Measurements from ENCODE around the gene TMEM248. TPM values are rescaled to one million over a fixed set of nuclear protein-coding genes. Genes with fewer than 3 reads are reported as not detected.
"Not testable (repeated sequence)": the region's sequence is repeated elsewhere in the genome, so short reads cannot be mapped to it uniquely, and the experiment has no call there.

Gene TMEM248
- total RNA-seq, 1 experiment from 2014 or later, result 60.4 TPM

DNA sequence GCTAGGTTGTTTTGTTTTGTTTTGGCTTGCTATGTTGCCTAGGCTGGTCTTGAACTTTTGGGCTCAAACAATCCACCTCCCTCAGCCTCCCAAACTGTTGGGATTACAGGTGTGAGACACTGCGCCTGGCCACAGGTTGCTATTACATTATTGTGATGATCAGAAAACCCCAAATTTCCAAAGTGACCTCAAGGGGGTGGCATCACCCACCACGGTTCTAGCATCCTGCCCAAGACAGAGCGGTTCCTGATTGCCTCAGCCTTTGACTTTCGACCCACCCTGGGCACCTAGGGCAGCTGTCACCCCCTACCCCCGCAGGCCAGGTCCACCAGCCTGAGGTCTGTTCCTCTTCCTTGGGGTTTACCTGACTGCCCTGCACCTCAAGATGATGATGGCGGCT, 46.0 kb downstream of the TMEM248 start:
- Mint-ChIP-seq H3K36me3 (peaks cover 4% of the 10 kb centered on the region; the same call in 1 of the 2 replicates), H3K27ac (no peak overlapping the region), H3K9me3 (peaks cover 9% of the 10 kb centered on the region), H3K27me3 (ENCODE audit: low read depth) (no peaks in the 10 kb centered on the region), H3K4me3 (no peak overlapping the region), H3K4me1 (peaks cover 2% of the 10 kb centered on the region; the same call in 1 of the 2 replicates)
- ATAC-seq, result peak; percentile 61
- no peak for DNase-seq (ENCODE audit: low spot score)
- CTCF ChIA-PET, result interaction anchor here (1.2 kb wide), 1 partner anchor 74 kb away, joined by 3 read pairs; no protein-coding TSS in a partner anchor
- POLR2A ChIA-PET, result no interaction called here
- TF ChIP-seq ZNF423 (CRISPR knock-in tag; IDR thresholded peaks at IDR 0.05) (no peak), FOXJ3 (CRISPR knock-in tag; IDR thresholded peaks at IDR 0.05; ENCODE audit: borderline replicate concordance) (no peak), ZNF219 (CRISPR knock-in tag; IDR thresholded peaks at IDR 0.05; ENCODE audit: borderline replicate concordance) (no peak), ESRRA (CRISPR knock-in tag; IDR thresholded peaks at IDR 0.05; ENCODE audit: borderline replicate concordance) (no peak), ZBTB21 (CRISPR knock-in tag; IDR thresholded peaks at IDR 0.05; ENCODE audit: borderline replicate concordance) (no peak), SMAD3 (CRISPR knock-in tag; IDR thresholded peaks at IDR 0.05; ENCODE audit: borderline replicate concordance) (no peak), FOXP1 (CRISPR knock-in tag; IDR thresholded peaks at IDR 0.05; ENCODE audit: borderline replicate concordance) (no peak), ZNF396 (CRISPR knock-in tag; IDR thresholded peaks at IDR 0.05; ENCODE audit: borderline replicate concordance) (no peak), FOXK1 (CRISPR knock-in tag; IDR thresholded peaks at IDR 0.05) (no peak), JUN (CRISPR knock-in tag; IDR thresholded peaks at IDR 0.05) (no peak), CREB1 (CRISPR knock-in tag; IDR thresholded peaks at IDR 0.05) (no peak), NFATC4 (CRISPR knock-in tag; IDR thresholded peaks at IDR 0.05) (no peak)
- TF ChIP-seq, protein P1, sequence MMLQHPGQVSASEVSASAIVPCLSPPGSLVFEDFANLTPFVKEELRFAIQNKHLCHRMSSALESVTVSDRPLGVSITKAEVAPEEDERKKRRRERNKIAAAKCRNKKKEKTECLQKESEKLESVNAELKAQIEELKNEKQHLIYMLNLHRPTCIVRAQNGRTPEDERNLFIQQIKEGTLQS (CRISPR knock-in tag; conservative IDR thresholded peaks at IDR 0.05), result no peak
- TF ChIP-seq, protein P2, sequence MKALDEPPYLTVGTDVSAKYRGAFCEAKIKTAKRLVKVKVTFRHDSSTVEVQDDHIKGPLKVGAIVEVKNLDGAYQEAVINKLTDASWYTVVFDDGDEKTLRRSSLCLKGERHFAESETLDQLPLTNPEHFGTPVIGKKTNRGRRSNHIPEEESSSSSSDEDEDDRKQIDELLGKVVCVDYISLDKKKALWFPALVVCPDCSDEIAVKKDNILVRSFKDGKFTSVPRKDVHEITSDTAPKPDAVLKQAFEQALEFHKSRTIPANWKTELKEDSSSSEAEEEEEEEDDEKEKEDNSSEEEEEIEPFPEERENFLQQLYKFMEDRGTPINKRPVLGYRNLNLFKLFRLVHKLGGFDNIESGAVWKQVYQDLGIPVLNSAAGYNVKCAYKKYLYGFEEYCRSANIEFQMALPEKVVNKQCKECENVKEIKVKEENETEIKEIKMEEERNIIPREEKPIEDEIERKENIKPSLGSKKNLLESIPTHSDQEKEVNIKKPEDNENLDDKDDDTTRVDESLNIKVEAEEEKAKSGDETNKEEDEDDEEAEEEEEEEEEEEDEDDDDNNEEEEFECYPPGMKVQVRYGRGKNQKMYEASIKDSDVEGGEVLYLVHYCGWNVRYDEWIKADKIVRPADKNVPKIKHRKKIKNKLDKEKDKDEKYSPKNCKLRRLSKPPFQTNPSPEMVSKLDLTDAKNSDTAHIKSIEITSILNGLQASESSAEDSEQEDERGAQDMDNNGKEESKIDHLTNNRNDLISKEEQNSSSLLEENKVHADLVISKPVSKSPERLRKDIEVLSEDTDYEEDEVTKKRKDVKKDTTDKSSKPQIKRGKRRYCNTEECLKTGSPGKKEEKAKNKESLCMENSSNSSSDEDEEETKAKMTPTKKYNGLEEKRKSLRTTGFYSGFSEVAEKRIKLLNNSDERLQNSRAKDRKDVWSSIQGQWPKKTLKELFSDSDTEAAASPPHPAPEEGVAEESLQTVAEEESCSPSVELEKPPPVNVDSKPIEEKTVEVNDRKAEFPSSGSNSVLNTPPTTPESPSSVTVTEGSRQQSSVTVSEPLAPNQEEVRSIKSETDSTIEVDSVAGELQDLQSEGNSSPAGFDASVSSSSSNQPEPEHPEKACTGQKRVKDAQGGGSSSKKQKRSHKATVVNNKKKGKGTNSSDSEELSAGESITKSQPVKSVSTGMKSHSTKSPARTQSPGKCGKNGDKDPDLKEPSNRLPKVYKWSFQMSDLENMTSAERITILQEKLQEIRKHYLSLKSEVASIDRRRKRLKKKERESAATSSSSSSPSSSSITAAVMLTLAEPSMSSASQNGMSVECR (CRISPR knock-in tag; IDR thresholded peaks at IDR 0.05; ENCODE audit: borderline replicate concordance), result no peak
- TF ChIP-seq, protein P3, sequence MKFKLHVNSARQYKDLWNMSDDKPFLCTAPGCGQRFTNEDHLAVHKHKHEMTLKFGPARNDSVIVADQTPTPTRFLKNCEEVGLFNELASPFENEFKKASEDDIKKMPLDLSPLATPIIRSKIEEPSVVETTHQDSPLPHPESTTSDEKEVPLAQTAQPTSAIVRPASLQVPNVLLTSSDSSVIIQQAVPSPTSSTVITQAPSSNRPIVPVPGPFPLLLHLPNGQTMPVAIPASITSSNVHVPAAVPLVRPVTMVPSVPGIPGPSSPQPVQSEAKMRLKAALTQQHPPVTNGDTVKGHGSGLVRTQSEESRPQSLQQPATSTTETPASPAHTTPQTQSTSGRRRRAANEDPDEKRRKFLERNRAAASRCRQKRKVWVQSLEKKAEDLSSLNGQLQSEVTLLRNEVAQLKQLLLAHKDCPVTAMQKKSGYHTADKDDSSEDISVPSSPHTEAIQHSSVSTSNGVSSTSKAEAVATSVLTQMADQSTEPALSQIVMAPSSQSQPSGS (CRISPR knock-in tag; IDR thresholded peaks at IDR 0.05; ENCODE audit: borderline replicate concordance, low read depth), result no peak
- TF ChIP-seq, protein P4, sequence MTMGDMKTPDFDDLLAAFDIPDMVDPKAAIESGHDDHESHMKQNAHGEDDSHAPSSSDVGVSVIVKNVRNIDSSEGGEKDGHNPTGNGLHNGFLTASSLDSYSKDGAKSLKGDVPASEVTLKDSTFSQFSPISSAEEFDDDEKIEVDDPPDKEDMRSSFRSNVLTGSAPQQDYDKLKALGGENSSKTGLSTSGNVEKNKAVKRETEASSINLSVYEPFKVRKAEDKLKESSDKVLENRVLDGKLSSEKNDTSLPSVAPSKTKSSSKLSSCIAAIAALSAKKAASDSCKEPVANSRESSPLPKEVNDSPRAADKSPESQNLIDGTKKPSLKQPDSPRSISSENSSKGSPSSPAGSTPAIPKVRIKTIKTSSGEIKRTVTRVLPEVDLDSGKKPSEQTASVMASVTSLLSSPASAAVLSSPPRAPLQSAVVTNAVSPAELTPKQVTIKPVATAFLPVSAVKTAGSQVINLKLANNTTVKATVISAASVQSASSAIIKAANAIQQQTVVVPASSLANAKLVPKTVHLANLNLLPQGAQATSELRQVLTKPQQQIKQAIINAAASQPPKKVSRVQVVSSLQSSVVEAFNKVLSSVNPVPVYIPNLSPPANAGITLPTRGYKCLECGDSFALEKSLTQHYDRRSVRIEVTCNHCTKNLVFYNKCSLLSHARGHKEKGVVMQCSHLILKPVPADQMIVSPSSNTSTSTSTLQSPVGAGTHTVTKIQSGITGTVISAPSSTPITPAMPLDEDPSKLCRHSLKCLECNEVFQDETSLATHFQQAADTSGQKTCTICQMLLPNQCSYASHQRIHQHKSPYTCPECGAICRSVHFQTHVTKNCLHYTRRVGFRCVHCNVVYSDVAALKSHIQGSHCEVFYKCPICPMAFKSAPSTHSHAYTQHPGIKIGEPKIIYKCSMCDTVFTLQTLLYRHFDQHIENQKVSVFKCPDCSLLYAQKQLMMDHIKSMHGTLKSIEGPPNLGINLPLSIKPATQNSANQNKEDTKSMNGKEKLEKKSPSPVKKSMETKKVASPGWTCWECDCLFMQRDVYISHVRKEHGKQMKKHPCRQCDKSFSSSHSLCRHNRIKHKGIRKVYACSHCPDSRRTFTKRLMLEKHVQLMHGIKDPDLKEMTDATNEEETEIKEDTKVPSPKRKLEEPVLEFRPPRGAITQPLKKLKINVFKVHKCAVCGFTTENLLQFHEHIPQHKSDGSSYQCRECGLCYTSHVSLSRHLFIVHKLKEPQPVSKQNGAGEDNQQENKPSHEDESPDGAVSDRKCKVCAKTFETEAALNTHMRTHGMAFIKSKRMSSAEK (CRISPR knock-in tag; IDR thresholded peaks at IDR 0.05; ENCODE audit: borderline replicate concordance), result no peak
- TF ChIP-seq, protein P5, sequence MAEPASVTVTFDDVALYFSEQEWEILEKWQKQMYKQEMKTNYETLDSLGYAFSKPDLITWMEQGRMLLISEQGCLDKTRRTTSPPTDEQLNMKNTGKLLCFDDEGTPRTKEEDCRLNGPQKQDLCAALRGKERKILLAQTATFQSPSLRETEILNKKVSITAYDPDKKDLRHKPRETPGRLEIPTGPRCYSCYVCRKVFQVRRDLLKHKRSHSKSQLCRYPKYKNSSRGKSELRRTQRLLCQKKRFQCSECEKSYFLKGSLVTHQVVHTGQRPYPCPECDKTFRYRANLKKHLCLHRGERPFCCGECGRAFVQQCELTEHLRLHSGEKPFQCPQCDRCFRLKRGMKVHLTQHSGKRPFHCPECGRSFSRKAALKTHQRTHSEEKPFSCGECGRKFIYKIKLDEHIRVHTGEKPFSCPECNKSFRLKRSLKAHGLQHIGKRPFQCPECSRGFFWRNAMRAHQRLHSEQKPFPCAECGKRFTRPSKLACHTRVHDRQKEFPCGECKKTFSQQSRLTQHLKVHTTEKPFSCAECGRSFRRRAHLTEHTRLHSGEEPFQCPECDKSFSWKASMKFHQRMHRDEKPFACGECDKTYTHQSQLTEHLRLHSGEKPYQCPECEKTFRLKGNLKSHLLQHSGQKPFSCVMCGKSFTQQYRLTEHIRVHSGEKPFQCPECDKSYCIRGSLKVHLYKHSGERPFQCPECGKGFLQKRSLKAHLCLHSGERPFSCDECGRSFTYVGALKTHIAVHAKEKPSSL (CRISPR knock-in tag; conservative IDR thresholded peaks at IDR 0.05), result no peak

DNA sequence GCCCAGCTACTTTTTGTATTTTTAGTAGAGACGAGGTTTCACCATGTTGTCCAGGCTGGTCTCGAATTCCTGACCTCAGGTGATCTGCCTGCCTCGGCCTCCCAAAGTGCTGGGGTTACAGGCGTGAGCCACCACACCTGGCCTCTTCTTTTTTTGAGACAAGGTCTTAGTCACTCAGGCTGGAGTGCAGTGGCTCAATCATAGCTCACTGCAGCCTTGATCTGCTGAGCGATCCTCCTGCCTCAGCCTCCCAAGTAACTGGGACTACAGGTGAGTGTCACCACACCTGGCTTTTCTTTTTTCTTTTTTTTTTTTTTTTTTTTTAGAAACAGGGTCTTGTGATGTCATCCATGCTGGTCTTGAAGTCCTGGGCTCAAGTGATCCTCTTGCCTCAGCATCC, 48.0 kb downstream of the TMEM248 start:
- CTCF ChIA-PET; H3K27ac Mint-ChIP-seq; DNase-seq (ENCODE audit: low spot score); H3K4me1 Mint-ChIP-seq; H3K9me3 Mint-ChIP-seq; H3K4me3 Mint-ChIP-seq; H3K27me3 Mint-ChIP-seq (ENCODE audit: low read depth); H3K36me3 Mint-ChIP-seq; ATAC-seq: not testable (repeated sequence)
- POLR2A ChIA-PET, result interaction anchor here (0.7 kb wide), 1 partner anchor 28 kb away, joined by 3 read pairs; no protein-coding TSS in a partner anchor
